Erythroblast (primary cell): ENCODE measurements around the gene ZNF207.

ENCODE experiments used
- GATA1 ChIP-seq: IDR thresholded peaks from 2 replicates; pipeline ENCODE4 v1.6.1; 2011; ENCODE audit warnings: low read depth, mild to moderate bottlenecking, control low read depth, low read length, moderate library complexity
- POLR2A ChIP-seq: IDR thresholded peaks from 2 replicates; pipeline ENCODE4 v1.6.1; 2011; ENCODE audit warnings: mild to moderate bottlenecking, low read length

DNA sequence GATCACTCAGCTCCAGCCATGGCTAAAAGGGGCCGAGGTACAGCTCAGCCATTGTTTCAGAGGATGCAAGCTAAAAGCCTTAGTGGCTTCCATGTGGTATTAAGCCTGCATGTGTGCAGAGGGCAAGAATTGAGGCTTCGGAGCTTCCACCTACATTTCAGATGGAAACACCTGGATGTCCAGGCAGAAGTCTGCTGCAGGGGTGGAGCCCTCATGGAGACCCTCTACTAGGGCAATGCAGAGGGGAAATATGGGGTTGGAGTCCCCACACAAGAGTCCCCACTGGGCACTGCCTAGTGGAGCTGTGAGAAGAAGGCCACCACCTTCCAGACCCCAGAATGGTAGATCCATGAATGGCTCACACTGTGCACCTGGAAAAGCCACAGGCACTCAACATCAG is 79.6 kb downstream of the ZNF207 start:
- no peak for TF ChIP-seq POLR2A
- TF ChIP-seq GATA1: no peak
